T-cell (primary cell): Measurements from ENCODE around the gene MTMR3. TPM values are rescaled to one million over a fixed set of nuclear protein-coding genes. Genes with fewer than 3 reads are reported as not detected.

Source experiments
- ATAC-seq, 4 experiments: fragments of 200-7000 bp in 3 of 4; fragments of 150-1000 bp in 1 of 4; cut with Tn5 transposase; replicated peaks in 1 of 4; 1 replicate in 3 of 4; 2 replicates in 1 of 4; pipeline ENCODE4 v1.10.0; 2021; ENCODE audit warnings: moderate library complexity in 3 of 4, mild to moderate bottlenecking in 2 of 4, moderate number of reproducible peaks in 1 of 4
- CTCF ChIA-PET, 2 donors: fragments of 300-600 bp; sonication (Branson Sonifier 250); formaldehyde crosslinking; loops; one replicate each; lab custom pipeline; 2022; ENCODE audit warnings: antibody characterized with exemption in 2 of 2; lab: Charles Lee
- POLR2A ChIA-PET, 2 donors: fragments of 300-600 bp; sonication (Branson Sonifier 250); formaldehyde crosslinking; loops; one replicate each; lab custom pipeline; 2022; ENCODE audit warnings: antibody characterized with exemption in 2 of 2; lab: Charles Lee
- DNase-seq, 35 experiments: peaks; one replicate each; pipeline versions ENCODE4 v3.0.0 to v3.0.0-alpha.2; 2013 to 2023
- H3K27ac ChIP-seq: one replicate; pipeline ENCODE4 v1.5.1; 2013; ENCODE audit warnings: low read length
- H3K27me3 ChIP-seq, 2 experiments: replicated peaks in 1 of 2; 1 replicate in 1 of 2; 2 replicates in 1 of 2; pipeline versions ENCODE4 v1.6.1 to v1.7.0; 2013; ENCODE audit warnings: low read length in 1 of 2, mixed read lengths in 1 of 2; ENCODE audit not compliant: control insufficient read depth in 2 of 2, insufficient read depth in 2 of 2; ENCODE audit errors: extremely low read depth in 1 of 2
- H3K36me3 ChIP-seq, 2 donors: 1 replicate in 1 of 2; 2 replicates in 1 of 2; pipeline versions ENCODE4 v1.6.1 to v1.7.0; 2013; ENCODE audit warnings: low read length in 1 of 2; ENCODE audit not compliant: control insufficient read depth in 2 of 2, insufficient read depth in 1 of 2; ENCODE audit errors: extremely low read depth in 1 of 2
- H3K4me1 ChIP-seq, 2 experiments: 1 replicate in 1 of 2; 2 replicates in 1 of 2; pipeline versions ENCODE4 v1.6.1 to v1.7.0; 2013; ENCODE audit warnings: low read length in 2 of 2, mixed read lengths in 1 of 2; ENCODE audit not compliant: insufficient read depth in 2 of 2, control insufficient read depth in 1 of 2; ENCODE audit errors: extremely low read depth in 1 of 2
- H3K4me3 ChIP-seq, 2 donors: 1 replicate in 1 of 2; 2 replicates in 1 of 2; pipeline versions ENCODE4 v1.5.1 to v1.7.0; 2013; ENCODE audit warnings: mild to moderate bottlenecking in 2 of 2, low read length in 1 of 2, moderate library complexity in 1 of 2; ENCODE audit not compliant: control insufficient read depth in 1 of 2; ENCODE audit errors: extremely low read depth in 1 of 2
- H3K9me3 ChIP-seq: 2 replicates; pipeline ENCODE4 v1.7.0; 2013
- H3K27ac Mint-ChIP-seq, 2 donors: one replicate each; pipeline ENCODE4 v1.8.0; 2020 to 2021; ENCODE audit warnings: mild to moderate bottlenecking in 2 of 2, mixed read lengths in 2 of 2
- H3K27me3 Mint-ChIP-seq, 2 donors: one replicate each; pipeline ENCODE4 v1.8.0; 2021 to 2022; ENCODE audit warnings: mixed read lengths in 2 of 2
- H3K36me3 Mint-ChIP-seq: one replicate; pipeline ENCODE4 v1.8.0; 2021; ENCODE audit warnings: mixed read lengths
- H3K4me1 Mint-ChIP-seq, 3 donors: one replicate each; pipeline ENCODE4 v1.8.0; 2020 to 2022; ENCODE audit warnings: mixed read lengths in 3 of 3, mild to moderate bottlenecking in 1 of 3
- H3K4me3 Mint-ChIP-seq, 3 donors: one replicate each; pipeline ENCODE4 v1.8.0; 2020 to 2022; ENCODE audit warnings: mild to moderate bottlenecking in 3 of 3, mixed read lengths in 3 of 3, moderate library complexity in 3 of 3
- H3K9me3 Mint-ChIP-seq, 3 donors: one replicate each; pipeline ENCODE4 v1.8.0; 2020 to 2022; ENCODE audit warnings: mixed read lengths in 3 of 3
- WGBS: methylation state at CpG from one replicate; pipeline ENCODE4 v1.1.5; 2013; ENCODE audit warnings: missing lambda C conversion rate; ENCODE audit not compliant: insufficient coverage; 5-methylcytosine and 5-hydroxymethylcytosine counted together
- total RNA-seq, 35 experiments: library from RNA in 6 of 35; stranded (reverse) in 6 of 35; fragments of 120-200 nt in 1 of 35; gene quantifications; one replicate each; pipeline versions ENCODE4 v1.2.1 to v1.2.4 and lab custom pipeline; 2013 to 2026

The MTMR3 gene
- total RNA-seq, 5 donors from 2014 or later (not counting 1 experiment from before 2014, with no cell fraction given), result 49.2 to 62.7 (median 57.1) TPM

DNA sequence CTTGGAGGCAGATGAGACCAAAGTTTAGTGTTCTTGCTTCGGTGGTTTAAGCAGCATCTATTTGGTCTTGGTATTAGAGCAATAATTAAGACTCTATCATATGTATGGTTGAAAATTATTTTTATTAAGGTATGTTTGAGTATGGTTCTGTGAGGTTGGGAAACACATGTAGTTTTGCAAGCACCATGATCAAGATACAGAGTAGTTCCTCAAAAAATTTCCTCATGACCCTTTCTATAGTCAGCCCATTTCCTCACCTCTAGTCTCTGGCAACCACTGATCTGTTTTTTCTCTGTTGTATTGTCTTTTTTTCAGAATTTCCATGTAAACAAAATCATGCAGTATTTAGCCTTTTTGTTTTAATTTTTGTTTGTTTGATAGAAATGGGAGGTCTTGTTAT, 18.4 kb downstream of the MTMR3 start:
- Mint-ChIP-seq H3K36me3 (peaks cover 1% of the 10 kb centered on the region), H3K27me3 (no peaks in the 10 kb centered on the region), H3K4me3 (no peak overlapping the region), H3K4me1 (peaks cover 53 to 56% (median 53%) of the 10 kb centered on the region in 3 donors), H3K9me3 (no peaks in the 10 kb centered on the region), H3K27ac (no peak overlapping the region)
- no peaks in the 10 kb centered on the region for H3K27me3 ChIP-seq
- ChIA-PET POLR2A (no interaction called here), CTCF (no interaction called here)
- no peaks in the 10 kb centered on the region for H3K36me3 ChIP-seq
- 100% methylated on average over 1 of the region's 1 CpG for WGBS
- H3K4me3 ChIP-seq, result no peak overlapping the region
- peaks cover 0 to 4% of the 10 kb centered on the region in 2 experiments for H3K4me1 ChIP-seq
- no peak for ATAC-seq
- DNase-seq, result no peak
- H3K27ac ChIP-seq, result no peak overlapping the region
- no peaks in the 10 kb centered on the region for H3K9me3 ChIP-seq

DNA sequence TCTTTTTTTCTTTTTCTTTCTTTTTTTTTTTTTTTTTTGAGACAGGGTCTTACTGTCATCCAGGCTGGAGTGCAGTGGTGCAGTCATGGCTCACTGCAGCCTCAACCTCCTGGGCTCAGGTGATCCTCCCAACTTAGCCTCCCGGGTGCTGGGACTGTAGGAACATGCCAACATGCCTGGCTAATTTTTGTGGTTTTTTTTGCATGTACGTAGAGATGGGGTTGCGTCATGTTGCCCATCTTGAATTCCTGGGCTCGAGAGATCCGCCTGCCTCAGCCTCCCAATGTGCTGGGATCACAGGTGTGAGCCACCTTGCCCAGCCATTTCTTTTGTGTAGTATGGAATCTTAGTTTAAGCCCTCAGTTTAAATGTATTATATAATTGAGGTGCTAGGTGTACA, 20.4 kb downstream of the MTMR3 start:
- no peak overlapping the region for H3K4me3 ChIP-seq
- H3K27me3 ChIP-seq, result no peaks in the 10 kb centered on the region
- H3K36me3 ChIP-seq, result no peaks in the 10 kb centered on the region
- ATAC-seq, result no peak
- POLR2A ChIA-PET, result no interaction called here
- no peak overlapping the region for H3K4me3 Mint-ChIP-seq
- H3K4me1 ChIP-seq, result peaks cover 0 to 5% of the 10 kb centered on the region in 2 experiments
- H3K9me3 Mint-ChIP-seq, result no peaks in the 10 kb centered on the region
- no peaks in the 10 kb centered on the region for H3K36me3 Mint-ChIP-seq
- H3K27ac ChIP-seq, result no peak overlapping the region
- CTCF ChIA-PET, result no interaction called here
- H3K27me3 Mint-ChIP-seq, result no peaks in the 10 kb centered on the region
- 100% methylated on average over 4 of the region's 5 CpGs for WGBS
- no peaks in the 10 kb centered on the region for H3K9me3 ChIP-seq
- H3K4me1 Mint-ChIP-seq, result peaks cover 59 to 63% (median 61%) of the 10 kb centered on the region in 3 donors
- no peak overlapping the region for H3K27ac Mint-ChIP-seq
- DNase-seq, result no peak

DNA sequence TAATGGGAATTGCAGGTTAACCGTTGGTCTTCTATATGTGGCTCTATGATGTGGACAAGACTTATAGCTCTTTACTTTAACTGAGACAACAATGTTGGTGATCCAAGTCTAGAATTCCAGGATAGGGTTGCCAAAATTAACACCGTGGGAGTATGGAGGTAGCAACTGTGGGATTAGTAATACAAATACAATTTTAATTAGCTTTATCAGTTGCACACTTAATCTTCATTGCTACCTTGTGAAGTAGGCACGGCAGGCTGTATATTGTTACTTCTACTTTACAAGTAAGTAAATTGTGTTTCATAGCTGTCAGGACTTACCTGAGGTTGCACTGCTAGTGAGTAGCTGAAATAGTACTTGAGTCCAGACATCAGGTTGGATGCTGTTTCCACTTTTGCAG, 21.0 kb downstream of the MTMR3 start:
- WGBS, result no CpG with 5 or more reads among the region's 3 CpGs
- Histone ChIP-seq H3K36me3 (no peaks in the 10 kb centered on the region), H3K4me3 (no peak overlapping the region), H3K27ac (no peak overlapping the region), H3K27me3 (no peaks in the 10 kb centered on the region), H3K4me1 (peaks cover 0 to 3% of the 10 kb centered on the region in 2 experiments), H3K9me3 (no peaks in the 10 kb centered on the region)
- H3K27ac Mint-ChIP-seq, result no peak overlapping the region
- DNase-seq (no peak), ATAC-seq (no peak)
- peaks cover 54 to 60% (median 58%) of the 10 kb centered on the region in 3 donors for H3K4me1 Mint-ChIP-seq
- no peaks in the 10 kb centered on the region for H3K27me3 Mint-ChIP-seq
- no peaks in the 10 kb centered on the region for H3K9me3 Mint-ChIP-seq
- no peaks in the 10 kb centered on the region for H3K36me3 Mint-ChIP-seq
- ChIA-PET CTCF (no interaction called here), POLR2A (no interaction called here)
- no peak overlapping the region for H3K4me3 Mint-ChIP-seq

- Mint-ChIP-seq H3K36me3 (no peaks in the 10 kb centered on the region), H3K27me3 (no peaks in the 10 kb centered on the region), H3K27ac (no peak overlapping the region), H3K4me1 (peaks cover 62 to 70% (median 68%) of the 10 kb centered on the region in 3 donors), H3K4me3 (no peak overlapping the region), H3K9me3 (no peaks in the 10 kb centered on the region)
- Histone ChIP-seq H3K36me3 (no peaks in the 10 kb centered on the region), H3K4me3 (no peak overlapping the region), H3K27ac (no peak overlapping the region), H3K27me3 (no peaks in the 10 kb centered on the region), H3K9me3 (no peaks in the 10 kb centered on the region), H3K4me1 (peaks cover 0 to 9% of the 10 kb centered on the region in 2 experiments)
- DNase-seq (peak in 3 of 35 experiments; percentile 7 to 35 (median 9)), ATAC-seq (no peak)
- WGBS, result 100% methylated on average over 2 of the region's 5 CpGs
- ChIA-PET CTCF (interaction anchor here in 1 of 2 donors (0.7 kb wide), 2 partner anchors 97 to 278 kb away, joined by 3 to 5 read pairs; no protein-coding TSS in a partner anchor), POLR2A (interaction anchor here in 1 of 2 donors (0.6 to 0.7 kb wide), 2 partner anchors 25 to 31 kb away, joined by 3 read pairs; partner anchors contain the start of gene MTMR3)
These were observed 25.0 kb downstream of the MTMR3 start for GRCh38 chr22:29907753-29908515.

DNA sequence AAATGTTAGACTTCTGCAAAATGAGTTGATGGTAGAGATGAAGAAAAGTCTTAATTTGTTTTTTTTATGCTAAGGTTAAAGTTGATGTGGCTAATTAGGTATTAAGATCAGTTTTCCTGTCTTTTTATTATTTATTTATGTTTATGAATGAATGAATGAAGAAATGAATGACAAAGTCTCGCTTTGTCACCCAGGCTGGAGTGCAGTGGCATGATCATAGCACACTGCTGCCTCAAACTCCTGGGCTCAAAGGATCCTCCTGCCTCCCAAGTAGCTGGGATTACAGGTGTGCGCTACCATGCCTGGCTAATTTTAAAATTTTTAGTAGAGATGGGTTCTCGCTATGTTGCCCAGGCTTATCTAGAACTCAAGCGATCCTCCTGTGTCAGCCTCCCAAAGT, 29.2 kb downstream of the MTMR3 start:
- ATAC-seq, result no peak

DNA sequence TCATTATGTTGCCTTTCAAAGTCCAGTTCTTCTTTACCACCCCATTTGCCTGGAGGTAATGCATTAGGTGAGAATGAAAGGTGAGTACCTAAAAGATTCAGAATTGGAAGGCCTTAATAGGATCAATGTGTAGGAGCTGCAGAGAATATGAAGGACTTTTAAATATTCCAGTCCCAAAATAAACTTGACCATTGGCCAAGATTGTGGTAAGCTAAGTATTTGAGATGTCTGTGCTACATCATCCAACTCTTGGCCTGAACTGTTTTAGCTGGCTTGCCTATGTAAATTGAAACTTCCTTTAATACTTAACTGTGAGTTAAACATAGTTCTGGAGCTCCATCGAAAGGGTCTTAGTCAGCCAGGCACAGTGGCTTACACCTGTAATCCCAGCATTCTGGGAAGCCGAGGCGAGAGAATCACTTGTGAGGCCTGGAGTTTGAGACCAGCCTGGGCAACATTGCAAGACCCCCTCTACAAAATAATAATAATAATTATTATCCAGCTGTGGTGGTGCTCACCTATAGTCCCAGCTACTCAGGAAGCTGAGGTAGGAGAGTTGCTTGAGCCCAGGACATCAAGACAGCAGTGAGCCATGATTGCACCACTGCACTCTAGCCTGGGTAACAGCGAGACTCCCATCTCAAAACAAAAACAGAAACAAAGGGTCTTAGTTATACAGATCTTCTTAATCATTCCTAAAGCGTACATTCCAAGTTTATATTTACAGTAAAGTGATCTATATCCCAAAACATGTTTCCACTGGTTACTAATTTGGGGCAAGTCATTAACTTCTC, 29.8 kb downstream of the MTMR3 start:
- no peak for ATAC-seq
- no peak overlapping the region for H3K4me3 Mint-ChIP-seq
- CTCF ChIA-PET, result interaction anchor here (0.5 to 0.6 kb wide), 2 partner anchors 29 to 55 kb away, joined by 3 to 6 read pairs; no protein-coding TSS in a partner anchor

More for the DNA sequence above, 29.2 kb downstream of the MTMR3 start:
- H3K27me3 Mint-ChIP-seq, result no peaks in the 10 kb centered on the region
- Histone ChIP-seq H3K27ac (no peak overlapping the region), H3K4me3 (no peak overlapping the region), H3K4me1 (peaks cover 0 to 9% of the 10 kb centered on the region in 2 experiments), H3K9me3 (no peaks in the 10 kb centered on the region), H3K27me3 (no peaks in the 10 kb centered on the region), H3K36me3 (no peaks in the 10 kb centered on the region)
- peaks cover 81 to 83% (median 83%) of the 10 kb centered on the region in 3 donors for H3K4me1 Mint-ChIP-seq
- POLR2A ChIA-PET, result interaction anchor here in 1 of 2 donors (0.6 kb wide), 1 partner anchor 139 kb away, joined by 3 read pairs; no protein-coding TSS in a partner anchor
- no peak for DNase-seq
- H3K4me3 Mint-ChIP-seq, result no peak overlapping the region
- H3K27ac Mint-ChIP-seq, result no peak overlapping the region
- H3K9me3 Mint-ChIP-seq, result no peaks in the 10 kb centered on the region
- H3K36me3 Mint-ChIP-seq, result no peaks in the 10 kb centered on the region
- CTCF ChIA-PET, result interaction anchor here in 1 of 2 donors (0.6 kb wide), 1 partner anchor 55 kb away, joined by 3 read pairs; no protein-coding TSS in a partner anchor
- WGBS, result no CpG with 5 or more reads among the region's 4 CpGs

More for the DNA sequence above, 29.8 kb downstream of the MTMR3 start:
- POLR2A ChIA-PET, result interaction anchor here in 1 of 2 donors (0.6 kb wide), 1 partner anchor 138 kb away, joined by 3 read pairs; no protein-coding TSS in a partner anchor
- DNase-seq, result no peak
- H3K4me1 ChIP-seq, result peaks cover 0 to 10% of the 10 kb centered on the region in 2 experiments
- no CpG with 5 or more reads among the region's 5 CpGs for WGBS
- H3K27me3 ChIP-seq, result no peaks in the 10 kb centered on the region
- Mint-ChIP-seq H3K27me3 (no peaks in the 10 kb centered on the region), H3K9me3 (no peaks in the 10 kb centered on the region), H3K36me3 (no peaks in the 10 kb centered on the region), H3K27ac (no peak overlapping the region), H3K4me1 (peaks cover 82 to 83% (median 83%) of the 10 kb centered on the region in 3 donors)
- H3K9me3 ChIP-seq, result no peaks in the 10 kb centered on the region
- no peaks in the 10 kb centered on the region for H3K36me3 ChIP-seq
- H3K27ac ChIP-seq, result no peak overlapping the region
- H3K4me3 ChIP-seq, result no peak overlapping the region
